Dedifferentiated amniotic fluid mesenchymal stem cell (primary cell): ENCODE data around the gene GLOD4.

Experiments used
- DNase-seq: peaks from one replicate; pipeline ENCODE4 v3.0.0-alpha.2; 2016; ENCODE audit errors: extremely low spot score

Gene GLOD4

GRCh38 chr17:740240-741017, 41.7 kb downstream of the GLOD4 start:
- no peak for DNase-seq

GRCh38 chr17:737561-738113, 44.4 kb downstream of the GLOD4 start:
- no peak for DNase-seq

GRCh38 chr17:733743-734142, 48.3 kb downstream of the GLOD4 start:
- no peak for DNase-seq

- peak; percentile 45 for DNase-seq
Observed at GRCh38 chr17:732902-733720, 49.0 kb downstream of the GLOD4 start.

- DNase-seq: peak; percentile 42
Observed at GRCh38 chr17:732067-732901, 49.8 kb downstream of the GLOD4 start, which contains the start of gene TLCD3A. TSS of gene TLCD3A (plus strand) at chr17:732596. CDS start at chr17:732648, 52 bp downstream.

- DNase-seq: no peak
Observed at GRCh38 chr17:731644-732066, 50.4 kb downstream of the GLOD4 start.

- no peak for DNase-seq
Observed at GRCh38 chr17:728911-729310, 53.2 kb downstream of the GLOD4 start.

GRCh38 chr17:726271-726919, 55.7 kb downstream of the GLOD4 start:
- no peak for DNase-seq

GRCh38 chr17:725746-726145, 56.3 kb downstream of the GLOD4 start:
- no peak for DNase-seq

GRCh38 chr17:725084-725483, 57.0 kb downstream of the GLOD4 start:
- no peak for DNase-seq

GRCh38 chr17:721540-721937, 60.5 kb downstream of the GLOD4 start:
- DNase-seq: no peak

- no peak for DNase-seq
Observed at GRCh38 chr17:720706-721539, 61.2 kb downstream of the GLOD4 start.

- DNase-seq: no peak
Observed at GRCh38 chr17:718075-718474, 64.0 kb downstream of the GLOD4 start.
